HG02798 (cell line): ENCODE results near the gene SEC16A.

Experiments used
- ATAC-seq: cut with Tn5 transposase; IDR thresholded peaks from one replicate; pipeline ENCODE4 v1.9.1; 2021; ENCODE audit warnings: mild to moderate bottlenecking; ENCODE audit not compliant: unreplicated experiment, poor library complexity

The SEC16A gene

GRCh38 chr9:136391737-136392537, 90.9 kb downstream of the SEC16A start:
- no peak for ATAC-seq
